ENCODE measurements around the gene RASA3.

The RASA3 gene

DNA sequence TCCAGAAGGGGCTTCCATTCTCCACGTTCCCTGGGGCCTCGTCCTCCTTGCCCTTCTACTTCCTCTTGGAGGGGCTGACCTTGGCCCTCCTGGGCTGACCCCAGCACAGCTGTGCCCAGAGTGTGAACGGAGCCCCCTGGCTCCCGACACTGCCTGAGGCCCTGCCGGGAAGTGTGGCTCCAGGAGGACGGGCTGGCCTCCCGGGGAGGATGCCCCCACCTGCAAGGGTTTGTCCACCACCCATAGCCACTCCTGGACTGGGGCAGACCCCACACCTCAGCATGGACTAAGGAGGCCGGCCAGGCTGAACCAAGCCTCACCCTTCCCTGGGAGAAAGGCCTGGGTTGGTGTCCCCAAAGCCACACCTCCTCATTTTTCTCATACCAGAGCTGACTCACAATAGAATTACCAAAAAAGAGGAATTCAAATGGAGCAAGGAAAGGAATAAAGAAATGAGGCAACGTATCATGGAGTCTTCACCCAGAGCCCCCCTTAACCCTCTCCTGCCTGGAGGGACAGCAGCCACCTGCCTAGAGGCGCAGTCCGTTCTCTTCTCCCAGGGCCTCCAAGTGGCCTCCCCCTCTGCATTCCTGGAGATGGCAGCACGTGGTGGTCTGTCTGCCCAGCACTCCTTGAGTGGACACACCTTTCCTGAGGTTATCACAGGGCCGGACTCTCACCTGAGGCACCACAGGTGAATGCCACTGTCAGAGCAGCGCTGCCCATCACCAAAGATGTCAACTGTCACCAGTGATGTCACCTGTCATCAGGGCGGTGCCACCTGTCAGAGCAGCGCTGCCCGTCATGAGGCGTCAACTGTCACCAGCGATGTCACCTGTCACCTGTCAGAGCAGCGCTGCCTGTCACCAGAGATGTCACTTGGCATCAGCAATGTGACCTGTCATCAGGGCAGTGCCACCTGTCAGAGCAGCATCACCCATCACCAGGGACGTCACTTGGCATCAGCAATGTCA lies 155.4 kb downstream of the RASA3 start:
- DNase-seq: no peak

- DNase-seq: no peak
Measured at GRCh38 chr13:113975416-113975815, 157.0 kb downstream of the RASA3 start.

DNA sequence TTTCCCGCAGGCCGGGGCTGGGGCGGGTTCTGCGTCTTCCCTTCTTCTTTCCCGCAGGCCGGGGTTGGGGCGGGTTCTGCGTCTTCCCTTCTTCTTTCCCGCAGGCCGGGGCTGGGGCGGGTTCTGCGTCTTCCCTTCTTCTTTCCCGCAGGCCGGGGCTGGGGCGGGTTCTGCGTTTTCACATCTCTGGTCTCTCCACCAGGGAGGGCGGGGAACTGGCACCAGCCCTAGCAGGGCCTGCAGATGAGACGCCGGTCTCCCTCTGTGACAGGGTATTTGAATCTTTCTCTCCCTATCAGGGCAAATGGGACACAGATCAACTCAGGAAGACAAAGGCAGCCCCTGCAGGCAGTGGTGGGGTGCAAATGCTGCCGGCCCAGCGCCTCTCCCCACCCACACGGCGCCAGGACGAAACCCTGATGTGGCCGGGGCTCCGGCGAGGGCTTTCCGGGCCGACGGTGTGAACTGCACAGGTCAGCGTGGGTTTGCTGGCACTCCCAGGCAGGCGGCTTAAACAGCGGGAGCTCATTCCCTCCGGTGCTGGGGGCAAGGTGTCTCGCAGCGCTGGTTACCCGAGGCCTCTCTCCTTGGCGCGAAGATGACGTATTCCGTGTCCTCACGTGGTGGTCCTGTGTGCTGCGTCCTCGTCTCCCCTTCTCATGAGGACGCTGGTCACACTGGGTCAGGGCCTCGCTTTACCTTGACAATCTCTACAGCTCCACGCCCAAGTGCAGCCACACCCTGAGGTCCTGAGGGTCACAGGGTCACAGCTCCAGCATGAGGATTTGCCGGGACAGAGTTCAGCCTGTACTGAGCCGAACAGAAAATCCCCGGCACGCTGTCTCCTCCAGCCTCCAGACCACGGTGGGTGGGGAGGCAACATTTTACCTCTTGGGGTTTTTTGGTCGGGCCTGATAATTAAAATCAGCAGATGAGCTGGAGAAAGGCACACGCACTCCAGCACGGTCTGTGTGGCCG lies 157.8 kb downstream of the RASA3 start:
- no peak for DNase-seq

DNA sequence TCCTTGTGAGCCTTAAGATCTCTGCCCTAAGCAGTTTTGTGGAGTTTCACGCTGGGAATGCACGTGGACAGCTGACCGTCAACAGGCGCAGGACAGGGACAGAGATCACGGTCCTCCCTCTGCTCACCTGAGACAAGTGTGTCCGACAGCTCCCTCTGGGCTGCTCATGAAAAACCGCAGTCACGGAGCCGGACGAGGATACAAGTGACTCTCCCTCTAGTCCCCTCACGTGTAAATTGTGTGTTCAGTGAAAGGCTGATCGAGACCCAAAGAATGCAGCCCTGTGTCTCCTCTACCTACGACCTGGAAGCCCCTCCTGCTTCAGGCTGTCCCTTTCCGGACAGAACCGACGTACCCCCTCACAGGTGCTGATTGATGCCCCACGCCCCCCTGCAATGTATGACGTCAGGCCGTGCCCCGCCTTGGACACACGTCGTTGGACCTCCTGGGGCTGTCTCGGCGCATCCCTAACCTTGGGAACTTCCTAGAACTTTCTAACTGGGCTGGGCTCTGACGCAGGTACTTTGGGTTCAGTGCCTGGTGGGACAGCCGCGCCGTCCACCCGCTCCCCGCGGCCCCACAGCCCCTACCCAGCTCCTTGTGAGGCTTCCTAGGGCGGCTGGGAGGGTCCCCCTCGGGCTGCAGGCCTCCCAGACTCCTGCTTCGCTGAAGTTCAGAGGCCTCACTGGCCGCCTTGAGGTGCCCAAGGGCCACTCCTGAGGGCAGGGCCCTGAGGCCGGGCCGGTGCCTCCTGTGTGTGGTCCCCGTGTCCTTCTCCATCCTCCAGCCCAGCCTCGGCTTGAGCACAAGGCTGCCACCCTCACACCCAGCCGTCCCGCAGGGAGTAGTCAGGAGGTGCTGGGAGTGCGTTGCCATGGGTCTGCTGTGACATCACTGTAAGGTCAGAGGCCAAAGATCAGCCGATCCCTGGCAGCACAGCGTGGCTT lies 158.9 kb downstream of the RASA3 start, which contains the start of gene C13orf46:
Gene C13orf46, minus strand, starts transcription at position 859 of the 947 bp plus-strand sequence. Its CDS starts 79 bp downstream, at position 780.
- DNase-seq: no peak

DNA sequence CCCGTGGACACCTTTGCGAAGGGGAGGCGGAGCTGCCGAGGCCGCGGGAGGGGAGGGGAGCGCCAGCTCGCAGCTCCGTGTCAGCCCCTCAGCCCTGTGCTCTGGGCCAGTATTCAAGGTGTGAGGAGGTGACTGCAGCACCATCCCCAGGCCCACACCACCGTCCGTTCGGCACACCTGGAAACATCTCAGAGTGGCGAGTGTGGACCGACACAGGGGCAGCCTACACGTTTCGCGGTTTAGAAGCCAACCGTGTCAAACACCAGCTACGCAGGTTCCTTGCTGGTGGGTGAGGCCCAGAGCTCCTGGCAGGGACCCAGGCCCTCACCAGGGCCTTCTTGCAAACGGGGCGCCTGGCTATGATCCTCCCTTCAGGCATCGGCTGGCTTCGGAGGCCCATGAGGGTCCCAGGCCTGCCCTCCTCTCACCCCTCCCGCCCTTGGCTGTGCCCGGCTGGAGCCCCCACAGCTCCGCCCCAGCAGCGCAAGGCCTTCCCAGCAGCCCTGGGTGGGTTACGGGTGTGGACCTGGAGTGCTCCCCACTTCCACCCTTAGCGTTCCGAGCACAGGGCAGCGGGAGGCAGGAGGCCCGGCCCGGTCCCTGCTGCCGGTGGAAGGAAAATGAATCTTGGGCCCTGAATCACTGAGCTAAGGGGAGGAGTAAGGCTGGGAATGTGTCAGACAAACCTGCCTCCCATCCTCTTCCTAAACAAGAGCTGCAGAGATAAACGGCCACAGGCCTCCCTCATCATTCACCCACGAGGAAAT lies 159.8 kb downstream of the RASA3 start:
- DNase-seq: no peak

- DNase-seq: no peak
Measured at GRCh38 chr13:113971471-113972231, 160.8 kb downstream of the RASA3 start.

- DNase-seq: no peak
Measured at GRCh38 chr13:113970810-113971470, 161.5 kb downstream of the RASA3 start.

DNA sequence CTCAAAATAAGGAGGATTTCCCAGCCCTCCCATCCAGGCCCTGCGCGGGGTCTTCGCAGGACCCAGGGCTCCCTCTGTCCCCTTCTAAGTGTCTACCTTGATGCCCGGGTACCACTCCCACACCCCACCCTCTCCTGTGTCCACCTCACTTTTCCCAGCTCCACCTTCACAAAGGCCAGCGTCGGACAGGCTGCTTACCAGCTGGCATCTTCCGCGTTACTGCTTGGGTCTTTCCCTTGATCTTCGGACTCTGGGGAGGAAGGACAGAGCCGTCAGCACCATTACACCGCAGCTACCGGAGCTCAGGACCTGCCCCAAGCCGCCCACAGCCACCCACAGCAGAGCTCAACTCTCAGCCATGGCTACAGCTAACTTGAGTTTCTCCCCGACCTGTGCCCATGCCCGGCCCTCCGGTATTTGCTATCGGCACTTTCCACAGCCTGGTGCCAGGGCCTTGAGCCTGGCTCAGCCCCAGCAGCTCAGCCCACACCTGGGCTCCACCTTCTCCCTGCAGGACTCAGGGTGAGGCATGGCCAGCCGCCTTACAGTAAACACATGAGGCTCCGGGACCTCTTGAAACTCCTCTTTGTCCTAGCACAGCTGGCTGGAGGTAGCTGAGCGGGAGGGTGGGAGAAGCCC lies 162.3 kb downstream of the RASA3 start:
- no peak for DNase-seq

GRCh38 chr13:113969311-113969972 lies 163.0 kb downstream of the RASA3 start:
- DNase-seq: no peak

DNA sequence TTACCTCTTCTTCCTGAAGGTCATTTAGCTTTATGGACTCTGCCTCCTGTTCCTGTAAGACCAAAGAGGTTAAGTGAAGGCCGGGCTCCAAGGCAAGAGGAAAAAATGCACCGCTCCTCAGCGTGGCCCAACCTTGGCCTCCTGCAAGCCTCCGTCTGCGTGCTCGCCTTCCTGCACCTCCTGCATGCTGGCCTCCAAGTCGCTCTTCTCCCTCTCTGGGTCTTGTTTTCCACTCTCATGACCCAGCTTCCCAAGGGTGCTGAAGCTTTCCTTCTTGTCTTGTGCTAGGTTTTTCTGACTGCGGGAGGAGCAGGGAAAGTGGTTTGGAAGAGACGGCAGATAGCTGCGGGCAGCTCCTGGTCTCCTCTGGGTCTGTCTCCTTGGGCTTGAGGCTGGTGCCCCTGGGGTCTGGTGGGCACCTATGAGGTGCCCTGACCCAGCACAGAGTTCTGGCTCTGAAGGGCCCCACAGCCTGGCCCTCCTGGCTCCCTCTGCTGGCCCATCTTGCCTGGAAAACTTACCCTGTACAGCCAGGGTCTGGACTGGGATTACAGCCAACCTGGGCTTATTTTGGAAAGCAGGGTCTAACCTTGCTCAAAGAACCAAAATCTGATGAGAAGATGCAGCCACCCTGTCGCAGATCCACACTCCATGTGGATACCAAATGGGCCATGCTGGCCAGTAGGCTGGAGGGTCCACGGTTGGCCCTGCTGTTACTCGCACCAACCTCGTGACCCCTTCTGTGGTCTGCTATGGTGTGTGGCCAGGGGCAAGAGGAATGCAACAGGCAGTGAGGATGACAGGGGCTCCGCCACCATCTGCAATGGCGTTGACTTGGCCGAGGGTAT lies 163.7 kb downstream of the RASA3 start:
- DNase-seq: no peak

GRCh38 chr13:113967729-113968462 lies 164.5 kb downstream of the RASA3 start:
- DNase-seq: no peak

- no peak for DNase-seq
Measured at GRCh38 chr13:113967206-113967720, 165.2 kb downstream of the RASA3 start.

GRCh38 chr13:113965968-113966884 lies 166.2 kb downstream of the RASA3 start:
- no peak for DNase-seq

DNA sequence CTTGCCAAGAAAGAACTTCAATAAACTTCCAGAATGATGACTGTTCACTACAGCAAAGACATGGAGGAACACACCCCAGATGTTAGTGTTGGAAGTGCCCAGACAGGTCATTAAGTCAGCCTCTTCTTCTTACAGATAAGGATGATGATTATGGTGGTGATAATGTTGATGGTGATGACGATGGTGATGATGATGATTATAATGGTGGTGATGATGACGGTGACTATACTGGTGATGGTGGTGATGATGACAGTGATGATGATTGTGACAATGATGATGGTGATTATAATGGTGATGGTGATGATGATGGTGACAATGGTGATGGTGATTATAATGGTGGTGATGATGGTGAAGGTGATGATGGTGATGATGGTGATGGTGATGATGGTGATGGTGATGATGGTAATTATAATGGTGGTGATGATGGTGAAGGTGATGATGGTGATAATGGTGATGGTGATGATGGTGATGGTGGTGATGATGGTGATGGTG lies 167.0 kb downstream of the RASA3 start:
- no peak for DNase-seq

GRCh38 chr13:113964251-113964995 lies 168.0 kb downstream of the RASA3 start:
- DNase-seq: no peak
